ENCODE data around the gene CCDC81.

DNA sequence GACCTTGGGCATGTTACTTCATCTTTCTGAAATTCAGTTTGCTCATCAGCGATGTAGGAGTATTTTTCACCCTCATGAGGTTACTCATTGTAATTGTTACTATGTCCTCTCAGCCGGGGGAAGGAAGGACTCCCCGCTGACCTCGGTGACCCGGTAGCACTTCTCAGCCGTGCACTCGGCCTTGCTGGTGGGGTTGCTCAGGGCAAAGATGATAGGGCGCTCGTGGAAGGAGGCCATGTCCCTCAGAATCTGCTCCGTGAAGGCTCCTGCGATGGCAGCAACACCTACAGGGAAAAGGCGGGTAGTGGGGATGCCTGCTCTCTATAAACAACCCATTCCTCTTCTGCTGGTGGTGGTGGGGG lies 72.2 kb downstream of the CCDC81 start:
- no peak for TF ChIP-seq RFX5 (IDR thresholded peaks at IDR 0.05; ENCODE audit: low read depth, low read length)
- no peak for TF ChIP-seq ELK1 (IDR thresholded peaks at IDR 0.05; ENCODE audit: borderline replicate concordance, low read depth, low read length)
- no peak for TF ChIP-seq CTCF (conservative IDR thresholded peaks at IDR 0.05; ENCODE audit: low read depth, low read length)
- no peak for TF ChIP-seq POLR2A (IDR thresholded peaks at IDR 0.05; ENCODE audit: low read depth, low read length)
- no peak for TF ChIP-seq RAD21 (IDR thresholded peaks at IDR 0.05; ENCODE audit: low read length)
- no peak for TF ChIP-seq BHLHE40 (IDR thresholded peaks at IDR 0.05; ENCODE audit: low read depth, low read length)
- TF ChIP-seq, protein P1, sequence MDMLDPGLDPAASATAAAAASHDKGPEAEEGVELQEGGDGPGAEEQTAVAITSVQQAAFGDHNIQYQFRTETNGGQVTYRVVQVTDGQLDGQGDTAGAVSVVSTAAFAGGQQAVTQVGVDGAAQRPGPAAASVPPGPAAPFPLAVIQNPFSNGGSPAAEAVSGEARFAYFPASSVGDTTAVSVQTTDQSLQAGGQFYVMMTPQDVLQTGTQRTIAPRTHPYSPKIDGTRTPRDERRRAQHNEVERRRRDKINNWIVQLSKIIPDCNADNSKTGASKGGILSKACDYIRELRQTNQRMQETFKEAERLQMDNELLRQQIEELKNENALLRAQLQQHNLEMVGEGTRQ (IDR thresholded peaks at IDR 0.05; ENCODE audit: low read depth, low read length), result no peak
- TF ChIP-seq FOS (IDR thresholded peaks at IDR 0.05; ENCODE audit: low read depth, low read length), result no peak
